A673 (cell line): ENCODE measurements around the gene USP40. TPM values are rescaled to one million over a fixed set of nuclear protein-coding genes. Genes with fewer than 3 reads are reported as not detected.
A peak's percentile ranks its signal among the peaks of the same experiment; 100 is the strongest.

ENCODE experiments used
- Bru-seq: library from RNA; stranded (reverse); fragments of 400-500 nt; gene quantifications from one replicate; lab custom pipeline; 2021; lab: Mats Ljungman, UMichigan
- BruChase-seq, 2 experiments: library from RNA; stranded (reverse); fragments of 400-500 nt; gene quantifications; one replicate each; lab custom pipeline; 2021; lab: Mats Ljungman, UMichigan
- BruUV-seq: library from RNA; stranded (reverse); fragments of 400-500 nt; replicated peaks from 2 replicates; lab custom pipeline; 2021; lab: Mats Ljungman, UMichigan
- CTCF ChIA-PET: fragments of 300-600 bp; sonication (Branson Sonifier 250); formaldehyde crosslinking; loops from one replicate; lab custom pipeline; 2022; ENCODE audit warnings: antibody characterized with exemption; lab: Charles Lee
- POLR2A ChIA-PET: fragments of 300-600 bp; sonication (Branson Sonifier 250); formaldehyde crosslinking; loops from one replicate; lab custom pipeline; 2022; ENCODE audit warnings: antibody characterized with exemption; ENCODE audit not compliant: low non-redundant PET; lab: Charles Lee
- DNase-seq: peaks from one replicate; pipeline ENCODE4 v3.0.0-alpha.2; 2015; ENCODE audit warnings: low spot score
- H3K27ac ChIP-seq: fragments of 200-600 bp; sonication (generic); 2 replicates; pipeline ENCODE4 v1.5.1; 2016; ENCODE audit warnings: mixed run types, low read depth, mild to moderate bottlenecking, mixed read lengths, antibody characterized with exemption, low read length; ENCODE audit not compliant: poor library complexity, severe bottlenecking
- H3K27me3 ChIP-seq: fragments of 200-600 bp; sonication (generic); replicated peaks from 2 replicates; pipeline ENCODE4 v1.6.1; 2017; ENCODE audit warnings: mixed run types, low read depth, mild to moderate bottlenecking, mixed read lengths, antibody characterized with exemption, low read length; ENCODE audit not compliant: insufficient read depth, poor library complexity
- H3K36me3 ChIP-seq: fragments of 200-600 bp; sonication (generic); 2 replicates; pipeline ENCODE4 v1.6.1; 2016; ENCODE audit warnings: mixed run types, mild to moderate bottlenecking, mixed read lengths, antibody characterized with exemption, low read length; ENCODE audit not compliant: insufficient read depth, poor library complexity, severe bottlenecking
- H3K4me1 ChIP-seq: fragments of 200-600 bp; sonication (generic); 2 replicates; pipeline ENCODE4 v1.6.1; 2017; ENCODE audit warnings: mixed run types, mild to moderate bottlenecking, mixed read lengths, antibody characterized with exemption, low read length; ENCODE audit not compliant: insufficient read depth, poor library complexity, severe bottlenecking
- H3K4me3 ChIP-seq: fragments of 200-600 bp; sonication (generic); 2 replicates; pipeline ENCODE4 v1.5.1; 2016; ENCODE audit warnings: low read depth, mixed run types, mild to moderate bottlenecking, mixed read lengths, low read length; ENCODE audit not compliant: poor library complexity, severe bottlenecking
- H3K9me3 ChIP-seq: fragments of 200-600 bp; sonication (generic); 2 replicates; pipeline ENCODE4 v1.6.1; 2016; ENCODE audit warnings: mixed run types, low read depth, mild to moderate bottlenecking, mixed read lengths, antibody characterized with exemption, low read length; ENCODE audit not compliant: poor library complexity, severe bottlenecking
- EZH2 ChIP-seq: fragments of 200-600 bp; sonication (generic); IDR thresholded peaks from 2 replicates; pipeline ENCODE4 v1.6.1; 2017; ENCODE audit warnings: borderline replicate concordance, low read depth, mild to moderate bottlenecking, mixed read lengths, antibody characterized with exemption, low read length; ENCODE audit not compliant: poor library complexity, severe bottlenecking
- intact Hi-C: fragments of 100-400 bp; cut with micrococcal nuclease; formaldehyde crosslinking; loops from one replicate; pipeline ENCODE4 v1.10.0; 2022; ENCODE audit not compliant: unreplicated experiment
- long read RNA-seq: library from polyadenylated mRNA; stranded (forward); transcript quantifications from one replicate; pipeline ENCODE4 v2.0.0, GENCODE V29; 2022
- total RNA-seq: library from RNA; stranded (reverse); gene quantifications from 2 replicates; pipeline ENCODE4 v1.2.3, GENCODE V29; 2021
- TF ChIP-seq, protein P1 (sequence below): fragments of 300-800, 200-600 bp; sonication (generic); conservative IDR thresholded peaks from 2 replicates; pipeline ENCODE4 v1.5.1; 2017; ENCODE audit warnings: low read depth, mild to moderate bottlenecking, antibody characterized with exemption, low read length, moderate library complexity, mixed read lengths

Gene USP40
- 29.6 and 35.6 TPM in 2 replicates for total RNA-seq
- percentile 73 among the genes with signal in this experiment for Bru-seq, nascent RNA
- BruChase-seq, experiment 1, labeled RNA remaining after a 2-hour chase = percentile 71 among the genes with signal in this experiment
- BruChase-seq, experiment 2, labeled RNA remaining after a 6-hour chase = percentile 58 among the genes with signal in this experiment
- long read RNA-seq, full-length matches to known transcripts = 2 of 20 reads
- long read RNA-seq, partial matches to known transcripts = 5 of 20 reads
- long read RNA-seq, other reads (novel, unspliced or antisense) = 13 of 20 reads

- Histone ChIP-seq H3K27me3 (no peaks in the 10 kb centered on the region), H3K4me3 (peak within 1 kb of the TSS; percentile 89), H3K9me3 (no peaks in the 10 kb centered on the region), H3K27ac (peak within 1 kb of the TSS; percentile 96), H3K4me1 (peaks cover 7% of the 10 kb centered on the region), H3K36me3 (no peaks in the 10 kb centered on the region)
- POLR2A ChIA-PET = no interaction called here
- no peak for TF ChIP-seq EZH2
- TF ChIP-seq, protein P1, sequence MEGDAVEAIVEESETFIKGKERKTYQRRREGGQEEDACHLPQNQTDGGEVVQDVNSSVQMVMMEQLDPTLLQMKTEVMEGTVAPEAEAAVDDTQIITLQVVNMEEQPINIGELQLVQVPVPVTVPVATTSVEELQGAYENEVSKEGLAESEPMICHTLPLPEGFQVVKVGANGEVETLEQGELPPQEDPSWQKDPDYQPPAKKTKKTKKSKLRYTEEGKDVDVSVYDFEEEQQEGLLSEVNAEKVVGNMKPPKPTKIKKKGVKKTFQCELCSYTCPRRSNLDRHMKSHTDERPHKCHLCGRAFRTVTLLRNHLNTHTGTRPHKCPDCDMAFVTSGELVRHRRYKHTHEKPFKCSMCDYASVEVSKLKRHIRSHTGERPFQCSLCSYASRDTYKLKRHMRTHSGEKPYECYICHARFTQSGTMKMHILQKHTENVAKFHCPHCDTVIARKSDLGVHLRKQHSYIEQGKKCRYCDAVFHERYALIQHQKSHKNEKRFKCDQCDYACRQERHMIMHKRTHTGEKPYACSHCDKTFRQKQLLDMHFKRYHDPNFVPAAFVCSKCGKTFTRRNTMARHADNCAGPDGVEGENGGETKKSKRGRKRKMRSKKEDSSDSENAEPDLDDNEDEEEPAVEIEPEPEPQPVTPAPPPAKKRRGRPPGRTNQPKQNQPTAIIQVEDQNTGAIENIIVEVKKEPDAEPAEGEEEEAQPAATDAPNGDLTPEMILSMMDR = no peak
- no TSS peak for BruUV-seq
- intact Hi-C loops = no loop called here
- peak; percentile 95 for DNase-seq
- CTCF ChIA-PET = no interaction called here
Observed at GRCh38 chr2:233566141-233566956, at the start of gene USP40. Gene USP40, minus strand, starts transcription at chr2:233566782. Its CDS starts 1,228 bp downstream, at chr2:233565554.

DNA sequence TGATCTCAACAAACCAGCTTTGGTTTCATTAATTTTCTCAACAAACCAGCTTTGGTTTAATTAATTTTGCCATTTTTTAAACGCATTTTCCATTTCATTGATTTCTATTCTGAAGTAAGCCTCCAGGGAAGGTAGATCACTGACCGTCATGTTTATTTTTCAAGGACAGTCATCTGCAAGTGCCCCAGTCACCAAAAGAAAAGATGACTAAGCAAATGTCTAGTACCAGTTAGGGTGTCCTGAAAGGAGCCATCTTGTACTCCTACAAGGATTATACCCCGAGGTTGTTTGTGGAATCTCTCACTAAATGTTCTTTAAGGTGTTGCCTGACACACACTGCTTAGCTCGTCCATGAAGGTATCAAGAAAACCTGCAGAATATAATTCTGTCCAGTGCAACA, 44.7 kb upstream of the USP40 start:
- intact Hi-C loops = no loop called here
- H3K27ac ChIP-seq = no peak overlapping the region
- H3K27me3 ChIP-seq = no peaks in the 10 kb centered on the region
- BruUV-seq = no TSS peak
- H3K36me3 ChIP-seq = no peaks in the 10 kb centered on the region
- CTCF ChIA-PET = no interaction called here
- no peak for TF ChIP-seq EZH2
- TF ChIP-seq, protein P1 = no peak
- H3K4me3 ChIP-seq = no peak overlapping the region
- POLR2A ChIA-PET = interaction anchor here (0.7 kb wide), 1 partner anchor 269 kb away, joined by 3 read pairs; no protein-coding TSS in a partner anchor
- DNase-seq = no peak
- H3K4me1 ChIP-seq = no peaks in the 10 kb centered on the region
- peaks cover 7% of the 10 kb centered on the region for H3K9me3 ChIP-seq

- no TSS peak for BruUV-seq
- Histone ChIP-seq H3K4me3 (no peak overlapping the region), H3K9me3 (no peaks in the 10 kb centered on the region), H3K27me3 (no peaks in the 10 kb centered on the region), H3K4me1 (no peaks in the 10 kb centered on the region), H3K27ac (no peak overlapping the region), H3K36me3 (no peaks in the 10 kb centered on the region)
- intact Hi-C loops = no loop called here
- TF ChIP-seq, protein P1 = no peak
- no peak for TF ChIP-seq EZH2
- POLR2A ChIA-PET = no interaction called here
- no peak for DNase-seq
- CTCF ChIA-PET = no interaction called here
Observed at GRCh38 chr2:233605680-233606079, 39.1 kb upstream of the USP40 start.
